Stomach (tissue), 9 donors: Measurements from ENCODE around the gene ZNF32. TPM values are rescaled to one million over a fixed set of nuclear protein-coding genes. Genes with fewer than 3 reads are reported as not detected.

ENCODE experiments used
- DNase-seq, 2 donors: peaks; one replicate each; pipeline versions ENCODE4 v3.0.0 to v3.0.0-alpha.2; 2013 to 2019
- H3K27ac ChIP-seq, 5 donors: fragments of 200-600 bp in 4 of 5; sonication (generic) in 4 of 5; one replicate each; pipeline ENCODE4 v1.5.1; 2013 to 2019; ENCODE audit warnings: mild to moderate bottlenecking in 1 of 5, moderate library complexity in 1 of 5
- H3K27me3 ChIP-seq, 3 donors: fragments of 200-600 bp; sonication (generic); one replicate each; pipeline ENCODE4 v1.5.1; 2017 to 2019; ENCODE audit warnings: mixed run types in 1 of 3
- H3K36me3 ChIP-seq, 4 donors: fragments of 200-600 bp; sonication (generic); 1 replicate in 3 of 4; 2 replicates in 1 of 4; pipeline ENCODE4 v1.5.1; 2016 to 2019
- H3K4me1 ChIP-seq, 4 donors: fragments of 200-600 bp; sonication (generic); one replicate each; pipeline ENCODE4 v1.5.1; 2016 to 2019
- H3K4me3 ChIP-seq, 4 donors: fragments of 200-600 bp; sonication (generic) in 3 of 4; one replicate each; pipeline ENCODE4 v1.5.1; 2016 to 2019; ENCODE audit warnings: mild to moderate bottlenecking in 1 of 4
- H3K9me3 ChIP-seq, 4 donors: fragments of 200-600 bp; sonication (generic); one replicate each; pipeline ENCODE4 v1.5.1; 2016 to 2019
- EP300 ChIP-seq: sonication (generic); formaldehyde crosslinking; IDR thresholded peaks from one replicate; pipeline ENCODE4 v1.6.1; 2017; ENCODE audit warnings: antibody characterized with exemption
- POLR2A ChIP-seq, 4 donors: fragments of 450-650 bp; IDR thresholded peaks; one replicate each; pipeline ENCODE4 v1.6.1; 2016; ENCODE audit warnings: antibody characterized with exemption in 4 of 4, control low read depth in 2 of 4, mild to moderate bottlenecking in 1 of 4, moderate library complexity in 1 of 4
- POLR2AphosphoS5 ChIP-seq, 3 donors: sonication (generic); formaldehyde crosslinking; IDR thresholded peaks; one replicate each; pipeline ENCODE4 v1.6.1; 2016; ENCODE audit warnings: antibody characterized with exemption in 3 of 3
- WGBS, 5 donors: extraction: QIAGEN DNeasy Blood & Tissue Kit in 3 of 5; methylation state at CpG; one replicate each; pipeline versions ENCODE4 v1.1.5 to v1.1.7; 2013 to 2018; 5-methylcytosine and 5-hydroxymethylcytosine counted together
- intact Hi-C: fragments of 100-400 bp; cut with DNase I; formaldehyde crosslinking; loops from one replicate; pipeline ENCODE4 v1.15.1; 2023; ENCODE audit warnings: low total_unique reads
- polyA plus RNA-seq, 3 donors: library from polyadenylated mRNA; stranded (reverse); fragments of 200-250 nt; gene quantifications; one replicate each; pipeline ENCODE4 v1.2.3, GENCODE V29; 2013
- total RNA-seq, 5 donors: library from RNA; depleted of rRNA; stranded (reverse); fragments of >200 nt; gene quantifications; one replicate each; pipeline versions ENCODE4 v1.1.0 to v1.2.3, GENCODE V29; 2014 to 2016
- TF ChIP-seq, protein P1 (sequence below), 7 experiments: fragments of 450-650 bp in 4 of 7; fragments of 200-600 bp in 3 of 7; sonication (generic) in 3 of 7; IDR thresholded peaks; one replicate each; pipeline ENCODE4 v1.5.1; 2016 to 2019; ENCODE audit warnings: antibody characterized with exemption in 7 of 7, control low read depth in 2 of 7, mild to moderate bottlenecking in 1 of 7
- donor health status: healthy with polysubstance abuse.
- donor health status: Bipolar disorder and iron deficiency.
- donor health status: healthy.

ZNF32 gene
- total and polyA plus RNA-seq, 8 donors, result 8.7 to 75.9 (median 51.2) TPM

DNA sequence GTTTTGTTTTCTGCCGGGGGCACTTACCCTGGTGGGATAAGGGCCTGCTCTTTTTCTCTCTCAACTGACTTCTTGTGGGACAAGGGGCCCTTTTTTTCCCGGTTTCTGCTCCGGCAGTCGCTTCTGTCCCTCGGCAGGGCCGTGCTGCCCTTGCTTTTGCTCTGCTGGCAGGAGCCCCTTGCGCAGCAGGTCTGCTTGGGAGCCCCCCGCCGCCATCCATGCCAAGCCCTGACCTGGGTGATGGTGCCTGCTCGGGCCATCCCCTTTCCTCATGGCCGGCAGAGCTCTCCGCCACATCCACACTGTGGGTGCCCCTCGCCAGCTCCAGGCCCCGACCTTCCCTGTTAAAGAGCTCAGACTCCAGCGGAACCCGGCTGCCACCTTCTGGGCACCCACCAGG lies 47.0 kb upstream of the ZNF32 start:
- TF ChIP-seq POLR2A (IDR thresholded peaks at IDR 0.05) (no peak), EP300 (no peak), POLR2AphosphoS5 (IDR thresholded peaks at IDR 0.05) (no peak)
- TF ChIP-seq, protein P1, sequence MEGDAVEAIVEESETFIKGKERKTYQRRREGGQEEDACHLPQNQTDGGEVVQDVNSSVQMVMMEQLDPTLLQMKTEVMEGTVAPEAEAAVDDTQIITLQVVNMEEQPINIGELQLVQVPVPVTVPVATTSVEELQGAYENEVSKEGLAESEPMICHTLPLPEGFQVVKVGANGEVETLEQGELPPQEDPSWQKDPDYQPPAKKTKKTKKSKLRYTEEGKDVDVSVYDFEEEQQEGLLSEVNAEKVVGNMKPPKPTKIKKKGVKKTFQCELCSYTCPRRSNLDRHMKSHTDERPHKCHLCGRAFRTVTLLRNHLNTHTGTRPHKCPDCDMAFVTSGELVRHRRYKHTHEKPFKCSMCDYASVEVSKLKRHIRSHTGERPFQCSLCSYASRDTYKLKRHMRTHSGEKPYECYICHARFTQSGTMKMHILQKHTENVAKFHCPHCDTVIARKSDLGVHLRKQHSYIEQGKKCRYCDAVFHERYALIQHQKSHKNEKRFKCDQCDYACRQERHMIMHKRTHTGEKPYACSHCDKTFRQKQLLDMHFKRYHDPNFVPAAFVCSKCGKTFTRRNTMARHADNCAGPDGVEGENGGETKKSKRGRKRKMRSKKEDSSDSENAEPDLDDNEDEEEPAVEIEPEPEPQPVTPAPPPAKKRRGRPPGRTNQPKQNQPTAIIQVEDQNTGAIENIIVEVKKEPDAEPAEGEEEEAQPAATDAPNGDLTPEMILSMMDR (IDR thresholded peaks at IDR 0.05), result no peak

DNA sequence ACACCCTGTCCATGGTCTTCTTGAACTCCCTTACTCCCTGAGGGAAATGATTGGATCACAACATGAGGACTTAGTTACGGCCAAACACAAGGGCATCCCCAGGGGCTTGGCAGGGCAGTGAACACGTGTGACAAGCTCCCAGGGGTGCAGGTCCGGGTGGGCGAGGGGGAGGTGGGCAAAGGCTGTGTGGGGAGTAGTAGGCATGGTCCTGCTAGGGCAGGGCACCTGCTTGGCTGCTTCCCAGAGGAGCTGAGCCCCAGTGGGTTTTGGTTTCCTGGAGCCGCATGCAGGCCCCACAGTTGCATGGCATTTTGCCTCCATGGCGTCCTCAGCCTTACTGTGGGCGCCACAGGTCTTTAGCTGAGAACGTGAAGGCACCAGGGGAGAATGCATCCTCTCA lies 46.6 kb upstream of the ZNF32 start:
- whole genome bisulfite sequencing, 5 donors, result 84 to 92% (median 88%) methylated on average over 5 to 8 of the region's 8 CpGs
- intact Hi-C loops, result no loop called here

More for the DNA sequence above, 47.0 kb upstream of the ZNF32 start:
- Histone ChIP-seq H3K4me3 (no peak overlapping the region), H3K36me3 (no peaks in the 10 kb centered on the region), H3K27ac (no peak overlapping the region), H3K9me3 (no peaks in the 10 kb centered on the region), H3K4me1 (peaks cover 0 to 17% (median under 1%) of the 10 kb centered on the region in 4 donors), H3K27me3 (no peaks in the 10 kb centered on the region)
- intact Hi-C loops, result no loop called here
- DNase-seq, result no peak
- WGBS, 5 donors, result 92 to 95% (median 93%) methylated on average over 14 to 16 of the region's 16 CpGs

DNA sequence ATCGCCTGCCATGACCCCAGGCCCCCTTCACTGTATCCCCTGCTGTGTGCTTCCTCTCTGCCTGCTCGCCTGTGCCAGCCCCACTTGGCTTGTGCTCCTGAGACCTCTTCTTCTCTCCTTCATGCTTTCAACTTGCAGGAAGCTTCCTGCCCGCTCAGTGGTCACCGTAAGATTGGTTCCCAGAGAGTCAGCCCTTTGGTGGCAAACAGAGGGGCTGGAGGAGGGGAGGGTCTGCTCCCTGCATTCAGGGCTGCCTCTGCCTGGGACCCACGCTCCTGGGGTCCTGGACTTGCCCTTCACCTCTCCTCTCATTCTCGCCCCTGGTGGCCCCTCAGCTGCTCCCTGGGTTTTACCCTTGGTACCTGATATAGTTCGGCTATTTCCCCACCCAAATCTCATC lies 45.8 kb upstream of the ZNF32 start:
- Histone ChIP-seq H3K9me3 (no peaks in the 10 kb centered on the region), H3K27ac (no peak overlapping the region), H3K36me3 (no peaks in the 10 kb centered on the region), H3K4me3 (no peak overlapping the region), H3K4me1 (peaks cover 4 to 23% (median 7%) of the 10 kb centered on the region in 4 donors), H3K27me3 (no peaks in the 10 kb centered on the region)
- 83 to 93% (median 92%) methylated on average over 7 of the region's 7 CpGs for WGBS, 5 donors
- intact Hi-C loops, result no loop called here
- TF ChIP-seq EP300, result no peak
- TF ChIP-seq POLR2AphosphoS5 (IDR thresholded peaks at IDR 0.05), result no peak
- no peak for TF ChIP-seq POLR2A (IDR thresholded peaks at IDR 0.05)
- TF ChIP-seq, protein P1 (IDR thresholded peaks at IDR 0.05), result no peak
- no peak for DNase-seq

More for the DNA sequence above, 46.6 kb upstream of the ZNF32 start:
- Histone ChIP-seq H3K9me3 (no peaks in the 10 kb centered on the region), H3K4me1 (peaks cover 0 to 21% (median 3%) of the 10 kb centered on the region in 4 donors), H3K27ac (no peak overlapping the region), H3K36me3 (no peaks in the 10 kb centered on the region), H3K27me3 (no peaks in the 10 kb centered on the region), H3K4me3 (no peak overlapping the region)
- TF ChIP-seq, protein P1 (IDR thresholded peaks at IDR 0.05), result no peak
- TF ChIP-seq EP300 (no peak), POLR2A (IDR thresholded peaks at IDR 0.05) (no peak), POLR2AphosphoS5 (IDR thresholded peaks at IDR 0.05) (no peak)
- DNase-seq, result no peak

DNA sequence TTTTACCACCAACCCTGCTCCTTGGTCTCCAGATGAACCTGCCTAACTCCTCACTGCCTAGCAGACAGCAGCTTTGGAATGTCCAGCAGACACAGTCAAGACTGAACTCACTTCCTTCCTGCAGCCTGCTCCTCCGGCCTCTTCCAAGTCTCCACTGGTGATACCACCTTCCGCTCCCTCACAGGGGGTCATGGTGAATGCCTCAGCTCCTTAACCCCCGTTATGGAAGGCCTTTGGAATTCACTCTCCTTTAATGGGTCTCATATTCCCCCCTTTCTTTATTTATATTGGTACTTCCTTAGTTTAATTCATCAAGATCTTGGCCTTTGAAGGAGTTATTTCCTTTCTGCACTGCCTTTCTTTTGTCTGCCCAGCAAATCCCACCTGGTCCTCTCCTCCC lies 44.9 kb upstream of the ZNF32 start:
- Histone ChIP-seq H3K4me1 (peaks cover 9 to 27% (median 13%) of the 10 kb centered on the region in 4 donors), H3K36me3 (no peaks in the 10 kb centered on the region), H3K9me3 (no peaks in the 10 kb centered on the region), H3K27ac (no peak overlapping the region), H3K27me3 (no peaks in the 10 kb centered on the region), H3K4me3 (no peak overlapping the region)
- 75 to 83% (median 77%) methylated on average over 3 of the region's 3 CpGs for WGBS, 5 donors
- DNase-seq, result no peak
- TF ChIP-seq, protein P1 (IDR thresholded peaks at IDR 0.05), result no peak
- no peak for TF ChIP-seq POLR2A (IDR thresholded peaks at IDR 0.05)
- no peak for TF ChIP-seq EP300
- TF ChIP-seq POLR2AphosphoS5 (IDR thresholded peaks at IDR 0.05), result no peak
- intact Hi-C loops, result no loop called here
